Brain microvascular endothelial cell (primary cell): ENCODE measurements around the gene SCLY.

ENCODE experiments used
- DNase-seq: peaks from one replicate; pipeline ENCODE4 v3.0.0-alpha.2; 2020
- H3K27ac ChIP-seq: fragments of 250-450 bp; sonication (Bioruptor Pico); 2 replicates; pipeline ENCODE4 v1.5.1; 2020; ENCODE audit warnings: mild to moderate bottlenecking, moderate library complexity
- H3K27me3 ChIP-seq: fragments of 250-450 bp; sonication (Bioruptor Pico); replicated peaks from 2 replicates; pipeline ENCODE4 v1.5.1; 2020; ENCODE audit warnings: mild to moderate bottlenecking
- H3K36me3 ChIP-seq: fragments of 250-450 bp; sonication (Bioruptor Pico); replicated peaks from 2 replicates; pipeline ENCODE4 v1.5.1; 2020; ENCODE audit warnings: mild to moderate bottlenecking
- H3K4me3 ChIP-seq: 2 replicates; pipeline ENCODE4 v1.5.1; 2011; ENCODE audit warnings: low read depth, mild to moderate bottlenecking, control low read depth, low read length, moderate library complexity
- in situ Hi-C: cut with HindIII; loops from 2 replicates; pipeline ENCODE4 v1.10.0; 2017; ENCODE audit warnings: low sequenced_read_pairs, low pct_ligation_motif_present
- TF ChIP-seq, protein P1 (sequence below): IDR thresholded peaks from 2 replicates; pipeline ENCODE4 v1.5.1; 2011; ENCODE audit warnings: low read depth, mild to moderate bottlenecking, moderate library complexity, low read length, control low read depth, inconsistent platforms; ENCODE audit errors: missing control alignments

SCLY gene

DNA sequence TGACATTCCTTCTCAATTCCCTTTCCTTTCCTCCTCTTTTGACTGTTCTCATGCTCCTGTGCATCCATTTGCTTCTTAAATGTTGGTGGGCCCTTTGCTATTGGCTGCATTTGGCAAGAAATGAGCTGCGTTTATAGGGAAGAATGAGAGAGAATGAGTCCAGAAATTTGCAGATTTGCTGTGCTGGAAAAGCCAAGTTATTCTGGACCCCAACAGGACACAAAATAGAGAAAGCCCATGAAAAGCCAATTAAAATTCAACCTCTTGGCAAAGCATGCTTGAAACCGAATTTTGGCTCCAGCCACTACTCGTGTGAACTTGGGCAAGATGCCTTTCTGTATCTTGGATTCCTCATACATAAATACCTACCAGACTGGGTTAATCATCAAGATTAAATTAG is 1.3 kb upstream of the SCLY start:
- in situ Hi-C loops: no loop called here

DNA sequence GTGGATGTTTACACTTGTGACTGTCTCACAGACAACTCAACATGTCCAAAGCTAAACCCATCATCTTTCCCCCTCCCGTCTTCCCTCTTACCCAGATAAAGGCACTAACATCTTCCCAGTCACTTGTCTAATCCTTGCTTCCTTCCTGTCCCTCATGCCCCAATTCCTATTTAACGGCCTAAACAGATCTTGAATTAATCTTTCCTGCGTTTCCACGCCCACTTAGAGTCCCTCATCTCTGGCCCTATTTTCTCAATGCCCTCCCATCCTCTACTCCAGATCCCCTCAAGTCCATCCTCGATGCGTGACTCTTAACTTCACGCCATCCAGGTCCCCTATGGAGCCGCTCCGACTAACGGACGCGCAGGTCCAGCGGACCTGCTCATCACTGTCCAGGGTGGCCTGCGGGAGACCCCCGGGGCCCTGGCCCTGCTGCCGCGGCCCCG is 682 bp upstream of the SCLY start:
- TF ChIP-seq, protein P1, sequence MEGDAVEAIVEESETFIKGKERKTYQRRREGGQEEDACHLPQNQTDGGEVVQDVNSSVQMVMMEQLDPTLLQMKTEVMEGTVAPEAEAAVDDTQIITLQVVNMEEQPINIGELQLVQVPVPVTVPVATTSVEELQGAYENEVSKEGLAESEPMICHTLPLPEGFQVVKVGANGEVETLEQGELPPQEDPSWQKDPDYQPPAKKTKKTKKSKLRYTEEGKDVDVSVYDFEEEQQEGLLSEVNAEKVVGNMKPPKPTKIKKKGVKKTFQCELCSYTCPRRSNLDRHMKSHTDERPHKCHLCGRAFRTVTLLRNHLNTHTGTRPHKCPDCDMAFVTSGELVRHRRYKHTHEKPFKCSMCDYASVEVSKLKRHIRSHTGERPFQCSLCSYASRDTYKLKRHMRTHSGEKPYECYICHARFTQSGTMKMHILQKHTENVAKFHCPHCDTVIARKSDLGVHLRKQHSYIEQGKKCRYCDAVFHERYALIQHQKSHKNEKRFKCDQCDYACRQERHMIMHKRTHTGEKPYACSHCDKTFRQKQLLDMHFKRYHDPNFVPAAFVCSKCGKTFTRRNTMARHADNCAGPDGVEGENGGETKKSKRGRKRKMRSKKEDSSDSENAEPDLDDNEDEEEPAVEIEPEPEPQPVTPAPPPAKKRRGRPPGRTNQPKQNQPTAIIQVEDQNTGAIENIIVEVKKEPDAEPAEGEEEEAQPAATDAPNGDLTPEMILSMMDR: no peak
- in situ Hi-C loops: no loop called here
- no peaks in the 10 kb centered on the region for H3K27me3 ChIP-seq
- no peaks in the 10 kb centered on the region for H3K36me3 ChIP-seq
- H3K27ac ChIP-seq: peak overlapping the region; percentile 85
- H3K4me3 ChIP-seq: peak overlapping the region; percentile 75
- peak; percentile 6 for DNase-seq

More for the DNA sequence above, 1.3 kb upstream of the SCLY start:
- Histone ChIP-seq H3K27me3 (no peaks in the 10 kb centered on the region), H3K36me3 (no peaks in the 10 kb centered on the region), H3K27ac (no peak overlapping the region), H3K4me3 (no peak overlapping the region)
- TF ChIP-seq, protein P1: no peak
- DNase-seq: no peak

DNA sequence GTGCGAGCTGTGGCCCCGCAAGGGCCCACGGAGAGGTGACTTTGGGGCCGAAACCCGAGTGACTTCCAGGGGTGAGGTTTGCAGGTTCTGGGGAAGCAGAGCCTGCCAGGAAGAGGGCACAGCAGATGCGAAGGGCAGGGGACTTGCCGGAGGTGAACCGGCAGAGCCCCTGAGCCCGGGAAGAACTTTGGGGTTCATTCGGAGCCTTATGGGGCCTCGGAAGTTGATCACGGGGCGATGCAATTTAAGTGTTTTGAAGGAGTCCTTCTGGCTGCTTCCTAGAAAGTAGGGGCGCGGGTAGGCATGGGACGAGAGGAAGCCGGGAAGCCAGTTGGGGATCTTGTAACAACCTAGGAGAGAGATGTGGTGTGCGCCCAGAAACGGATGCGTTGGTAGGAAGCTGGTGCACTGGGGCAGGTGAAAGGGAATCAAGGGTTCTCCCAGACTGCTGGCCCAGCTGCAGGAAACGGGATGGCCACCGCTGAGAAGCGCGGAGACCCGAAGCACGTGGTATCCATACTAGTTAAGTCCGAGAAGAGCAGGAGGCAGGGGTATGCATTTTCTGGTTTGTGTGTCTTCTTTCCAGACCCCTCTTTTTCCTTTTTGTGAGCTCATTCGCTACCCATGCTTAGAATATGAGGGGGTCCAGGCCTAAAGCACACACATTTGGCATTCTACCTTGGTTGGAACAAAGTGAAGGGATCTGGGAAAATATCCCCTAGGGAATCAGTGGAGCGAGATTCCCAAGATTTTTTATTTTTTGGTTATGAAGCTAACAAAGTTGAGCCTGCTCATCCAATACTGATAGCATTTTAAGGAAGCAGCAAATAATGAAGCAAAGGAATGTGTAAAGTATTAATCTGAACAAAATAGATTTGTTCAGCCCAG is 758 bp downstream of the SCLY start:
- TF ChIP-seq, protein P1: no peak
- Histone ChIP-seq H3K27me3 (no peaks in the 10 kb centered on the region), H3K4me3 (peak overlapping the region; percentile 83), H3K27ac (peak overlapping the region; percentile 20), H3K36me3 (peaks cover 3% of the 10 kb centered on the region)
- in situ Hi-C loops: no loop called here
- peak; percentile 25 for DNase-seq

DNA sequence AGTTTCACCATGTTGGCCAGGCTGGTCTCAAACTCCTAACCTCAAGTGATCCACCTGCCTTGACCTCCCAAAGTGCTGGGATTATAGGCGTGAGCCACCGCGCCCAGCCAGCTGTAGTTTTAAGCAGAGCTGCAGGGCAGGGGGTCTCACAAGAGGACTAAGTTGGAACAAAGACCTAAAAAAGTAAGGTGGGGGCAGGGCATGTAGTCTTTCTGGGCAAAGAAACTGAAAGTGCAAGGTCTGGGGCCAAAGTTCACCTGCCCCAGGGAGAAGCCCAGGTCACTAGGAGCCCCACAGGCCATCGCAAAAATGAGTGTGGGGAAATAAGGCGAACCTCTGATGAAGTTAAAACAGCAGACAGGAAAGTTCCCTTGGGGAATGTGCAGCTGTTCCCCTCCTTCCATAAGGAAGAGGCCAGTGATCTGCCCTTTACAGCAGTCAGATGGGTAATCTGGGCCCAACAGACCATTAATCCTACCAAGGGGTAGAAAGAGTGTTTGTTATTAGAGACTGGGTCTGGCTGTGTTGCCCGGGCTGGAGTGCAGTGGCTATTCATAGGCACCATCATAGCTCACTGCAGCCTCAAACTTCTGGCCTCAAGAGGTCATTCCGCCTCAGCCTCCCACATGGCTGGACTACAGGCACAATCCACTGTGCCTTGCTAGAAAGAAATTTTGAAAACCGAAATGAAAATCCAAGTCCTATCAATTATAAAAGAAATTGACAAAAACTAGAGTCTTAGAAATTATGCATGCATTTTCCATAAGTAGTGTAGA is 2.8 kb downstream of the SCLY start:
- in situ Hi-C loops: no loop called here
- no peak overlapping the region for H3K4me3 ChIP-seq
- peaks cover 8% of the 10 kb centered on the region for H3K36me3 ChIP-seq
- TF ChIP-seq, protein P1: no peak
- H3K27ac ChIP-seq: no peak overlapping the region
- no peak for DNase-seq
- H3K27me3 ChIP-seq: no peaks in the 10 kb centered on the region

DNA sequence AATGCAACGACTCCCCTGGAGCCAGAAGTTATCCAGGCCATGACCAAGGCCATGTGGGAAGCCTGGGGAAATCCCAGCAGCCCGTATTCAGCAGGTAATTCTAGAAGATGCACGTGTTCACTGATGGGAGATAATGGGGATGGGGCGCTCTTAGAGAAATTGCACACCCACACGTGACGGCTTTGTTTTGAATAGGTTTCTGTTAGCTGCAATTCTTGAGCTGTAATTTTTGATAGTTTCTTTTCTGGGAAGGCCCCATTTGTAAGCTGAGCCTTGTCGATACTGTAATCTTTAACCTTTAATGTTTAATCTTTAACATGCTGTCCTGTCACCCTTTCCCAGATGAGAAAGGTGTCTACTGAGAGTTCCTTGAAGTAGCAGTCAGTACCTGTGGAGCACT is 3.6 kb downstream of the SCLY start:
- H3K4me3 ChIP-seq: no peak overlapping the region
- H3K27me3 ChIP-seq: no peaks in the 10 kb centered on the region
- in situ Hi-C loops: no loop called here
- H3K27ac ChIP-seq: no peak overlapping the region
- DNase-seq: no peak
- peaks cover 12% of the 10 kb centered on the region for H3K36me3 ChIP-seq
- TF ChIP-seq, protein P1: no peak
